NCI-H524 treated with DMSO at 0.1 percent for 48 hours (cell line): ENCODE results near the gene CHD2.

Experiments
- DNase-seq: peaks from one replicate; lab custom pipeline; 2025; lab: John Stamatoyannopoulos, UW

CHD2 gene

GRCh38 chr15:93068581-93069199, 168.6 kb downstream of the CHD2 start:
- DNase-seq, result no peak

GRCh38 chr15:93070132-93070531, 170.0 kb downstream of the CHD2 start:
- DNase-seq, result no peak

GRCh38 chr15:93070551-93071296, 170.6 kb downstream of the CHD2 start:
- DNase-seq, result no peak

- DNase-seq, result no peak
These were observed 171.4 kb downstream of the CHD2 start for GRCh38 chr15:93071469-93071936.

DNA sequence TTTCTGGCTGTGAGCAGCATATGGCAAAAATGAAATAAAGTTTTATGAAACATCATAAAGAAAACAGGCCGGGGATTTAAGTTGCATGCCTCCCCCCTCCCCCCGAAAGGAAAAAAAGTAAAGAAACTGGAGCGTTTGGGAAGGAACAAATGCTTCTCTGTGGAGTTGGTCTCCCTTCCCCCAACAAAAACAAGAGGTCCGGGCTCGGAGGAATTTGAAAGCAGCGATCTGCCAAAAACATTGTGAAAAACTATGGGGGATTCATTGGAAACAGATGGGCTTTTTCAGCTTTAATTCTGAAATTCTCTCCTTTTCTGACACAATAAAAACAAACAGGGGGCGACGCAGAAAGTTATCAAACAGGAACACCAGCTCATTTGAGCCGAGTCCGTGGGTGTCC, 171.9 kb downstream of the CHD2 start:
- no peak for DNase-seq

DNA sequence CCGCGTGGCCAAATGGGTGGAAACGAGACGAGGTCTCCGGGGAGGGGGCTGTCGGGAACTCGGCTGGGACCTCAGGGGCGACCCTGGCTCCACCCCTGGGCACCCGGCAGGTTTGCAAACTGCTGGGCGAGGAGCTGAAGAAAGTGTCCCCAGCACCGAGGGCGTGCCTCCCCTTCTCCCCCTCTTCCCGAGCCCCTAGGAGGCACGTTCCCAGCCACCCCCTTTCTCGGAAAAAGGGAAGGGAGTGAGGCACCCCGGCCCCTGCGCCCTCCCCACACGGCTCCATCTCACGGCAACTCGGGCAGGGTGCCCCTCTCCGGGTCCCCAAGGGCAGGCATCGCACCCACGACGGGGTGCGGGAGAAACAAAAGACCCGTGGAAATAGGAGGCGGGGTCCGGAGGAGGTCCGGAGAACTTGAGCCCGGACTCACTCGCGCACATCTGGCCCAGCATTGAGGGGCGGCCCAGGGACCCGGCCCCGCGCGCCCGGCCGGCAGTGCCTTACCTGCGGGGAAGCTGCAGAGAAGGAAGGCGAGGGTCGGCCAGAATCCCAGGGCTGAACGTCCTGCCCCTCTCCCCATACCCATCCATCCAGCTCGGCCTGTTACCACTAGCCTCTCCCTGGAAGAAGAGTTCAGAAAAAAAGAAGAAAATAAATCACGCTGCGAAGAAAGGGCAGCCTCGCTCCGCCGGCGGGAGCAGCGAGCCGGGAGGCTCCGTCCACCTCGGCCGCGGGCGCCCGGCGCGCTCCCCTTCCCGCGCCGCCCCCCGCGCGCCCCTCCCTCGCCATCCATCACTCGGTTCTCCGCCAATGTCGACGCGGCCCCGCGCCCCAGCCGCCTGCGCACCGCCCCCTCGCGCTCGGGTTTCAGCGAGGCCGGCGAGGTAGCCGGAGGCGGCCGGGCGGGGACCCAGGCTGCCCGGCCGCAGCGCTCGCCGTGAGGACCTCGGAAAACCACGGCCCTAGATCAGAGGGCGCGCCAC, 172.6 kb downstream of the CHD2 start:
- no peak for DNase-seq

- DNase-seq, result no peak
These were observed 173.4 kb downstream of the CHD2 start for GRCh38 chr15:93073465-93073952.

- DNase-seq, result no peak
These were observed 174.5 kb downstream of the CHD2 start for GRCh38 chr15:93074599-93074998.

GRCh38 chr15:93076217-93076616, 176.1 kb downstream of the CHD2 start:
- DNase-seq, result no peak

- DNase-seq, result no peak
These were observed 176.8 kb downstream of the CHD2 start for GRCh38 chr15:93076875-93077274.
